Measurements from ENCODE around the gene TTF1. TPM values are rescaled to one million over a fixed set of nuclear protein-coding genes. Genes with fewer than 3 reads are reported as not detected.
"Not testable (repeated sequence)": the region's sequence is repeated elsewhere in the genome, so short reads cannot be mapped to it uniquely, and the experiment has no call there.

The TTF1 gene
- total RNA-seq, 2 experiments from 2014 or later, result 32.3 to 35.1 TPM

- peak overlapping the region; percentile 72 for H3K27ac Mint-ChIP-seq
- CTCF ChIA-PET, result interaction anchor here (1.1 to 1.4 kb wide), 3 partner anchors 29 to 115 kb away, joined by 3 to 4 read pairs (median 4); no protein-coding TSS in a partner anchor
- DNase-seq, result no peak
Measured at GRCh38 chr9:132384376-132384775, 22.3 kb downstream of the TTF1 start.

GRCh38 chr9:132383462-132383883 is 23.2 kb downstream of the TTF1 start:
- ATAC-seq (no peak), DNase-seq (no peak)
- Mint-ChIP-seq H3K9me3 (ENCODE audit: insufficient read depth) (no peaks in the 10 kb centered on the region), H3K36me3 (ENCODE audit: low read depth) (peaks cover 70% of the 10 kb centered on the region), H3K4me3 (no peak overlapping the region), H3K27ac (peak overlapping the region; percentile 70), H3K4me1 (ENCODE audit: low read depth) (peaks cover 37% of the 10 kb centered on the region), H3K27me3 (ENCODE audit: low read depth) (no peaks in the 10 kb centered on the region)
- ChIA-PET CTCF (interaction anchor here (1.1 to 1.4 kb wide), 2 partner anchors 30 to 33 kb away, joined by 3 to 4 read pairs; no protein-coding TSS in a partner anchor), POLR2A (interaction anchor here (0.5 to 1.5 kb wide), 5 partner anchors 21 to 993 kb away, joined by 3 to 8 read pairs (median 5); partner anchors contain the start of gene SETX)

More at GRCh38 chr9:132384376-132384775, 22.3 kb downstream of the TTF1 start:
- Mint-ChIP-seq H3K4me3 (no peak overlapping the region), H3K27me3 (ENCODE audit: low read depth) (no peaks in the 10 kb centered on the region), H3K4me1 (ENCODE audit: low read depth) (peaks cover 37% of the 10 kb centered on the region), H3K9me3 (ENCODE audit: insufficient read depth) (no peaks in the 10 kb centered on the region), H3K36me3 (ENCODE audit: low read depth) (peaks cover 73% of the 10 kb centered on the region)
- POLR2A ChIA-PET, result interaction anchor here (0.9 to 1.5 kb wide), 3 partner anchors 20 to 33 kb away, joined by 3 to 8 read pairs (median 5); partner anchors contain the start of gene SETX
- peak; percentile 59 for ATAC-seq

GRCh38 chr9:132381966-132382541 is 24.6 kb downstream of the TTF1 start:
- DNase-seq, result no peak
- Mint-ChIP-seq H3K9me3 (ENCODE audit: insufficient read depth) (no peaks in the 10 kb centered on the region), H3K27ac (peak overlapping the region; percentile 74), H3K4me1 (ENCODE audit: low read depth) (peaks cover 37% of the 10 kb centered on the region), H3K27me3 (ENCODE audit: low read depth) (no peaks in the 10 kb centered on the region), H3K36me3 (ENCODE audit: low read depth) (peaks cover 60% of the 10 kb centered on the region), H3K4me3 (no peak overlapping the region)
- ChIA-PET POLR2A (interaction anchor here (0.6 to 1.6 kb wide), 3 partner anchors 23 to 29 kb away, joined by 3 to 9 read pairs (median 3); partner anchors contain the start of gene SETX), CTCF (no interaction called here)
- ATAC-seq, result peak; percentile 41

- Mint-ChIP-seq H3K36me3 (ENCODE audit: low read depth) (peaks cover 37% of the 10 kb centered on the region), H3K4me1 (ENCODE audit: low read depth) (peaks cover 27% of the 10 kb centered on the region)
- CTCF ChIA-PET; H3K27ac Mint-ChIP-seq; DNase-seq; ATAC-seq; H3K27me3 Mint-ChIP-seq (ENCODE audit: low read depth); POLR2A ChIA-PET; H3K4me3 Mint-ChIP-seq; H3K9me3 Mint-ChIP-seq (ENCODE audit: insufficient read depth): not testable (repeated sequence)
Measured at GRCh38 chr9:132378416-132378815, 28.2 kb downstream of the TTF1 start.

- Mint-ChIP-seq H3K36me3 (ENCODE audit: low read depth) (peaks cover 34% of the 10 kb centered on the region), H3K4me1 (ENCODE audit: low read depth) (peaks cover 28% of the 10 kb centered on the region)
- CTCF ChIA-PET; ATAC-seq; POLR2A ChIA-PET; H3K27me3 Mint-ChIP-seq (ENCODE audit: low read depth); H3K27ac Mint-ChIP-seq; H3K9me3 Mint-ChIP-seq (ENCODE audit: insufficient read depth); DNase-seq; H3K4me3 Mint-ChIP-seq: not testable (repeated sequence)
Measured at GRCh38 chr9:132377769-132378168, 28.9 kb downstream of the TTF1 start.

GRCh38 chr9:132372177-132373095 is 34.2 kb downstream of the TTF1 start:
- no peaks in the 10 kb centered on the region for H3K27me3 Mint-ChIP-seq (ENCODE audit: low read depth)
- peak; percentile 70 for ATAC-seq

GRCh38 chr9:132370592-132370991 is 36.0 kb downstream of the TTF1 start:
- peaks cover 10% of the 10 kb centered on the region for H3K36me3 Mint-ChIP-seq (ENCODE audit: low read depth)
- DNase-seq (no peak), ATAC-seq (no peak)
- ChIA-PET POLR2A (no interaction called here), CTCF (no interaction called here)
- no peaks in the 10 kb centered on the region for H3K9me3 Mint-ChIP-seq (ENCODE audit: insufficient read depth)
- H3K27me3 Mint-ChIP-seq (ENCODE audit: low read depth), result no peaks in the 10 kb centered on the region
- peaks cover 23% of the 10 kb centered on the region for H3K4me1 Mint-ChIP-seq (ENCODE audit: low read depth)
- H3K27ac Mint-ChIP-seq, result no peak overlapping the region
- no peak overlapping the region for H3K4me3 Mint-ChIP-seq

More at GRCh38 chr9:132372177-132373095, 34.2 kb downstream of the TTF1 start:
- Mint-ChIP-seq H3K4me3 (no peak overlapping the region), H3K27ac (peak overlapping the region; percentile 84), H3K36me3 (ENCODE audit: low read depth) (peaks cover 18% of the 10 kb centered on the region), H3K9me3 (ENCODE audit: insufficient read depth) (no peaks in the 10 kb centered on the region), H3K4me1 (ENCODE audit: low read depth) (peaks cover 23% of the 10 kb centered on the region)
- no peak for DNase-seq
- CTCF ChIA-PET, result interaction anchor here (1.0 to 1.3 kb wide), 3 partner anchors 13 to 18 kb away, joined by 3 to 4 read pairs (median 3); no protein-coding TSS in a partner anchor
- POLR2A ChIA-PET, result interaction anchor here (0.8 to 1.1 kb wide), 4 partner anchors 14 to 33 kb away, joined by 3 to 4 read pairs (median 3); partner anchors contain the start of gene SETX

GRCh38 chr9:132369421-132369820 is 37.2 kb downstream of the TTF1 start:
- Mint-ChIP-seq H3K9me3 (ENCODE audit: insufficient read depth) (no peaks in the 10 kb centered on the region), H3K27me3 (ENCODE audit: low read depth) (no peaks in the 10 kb centered on the region), H3K4me3 (no peak overlapping the region), H3K36me3 (ENCODE audit: low read depth) (peaks cover 5% of the 10 kb centered on the region), H3K27ac (no peak overlapping the region), H3K4me1 (ENCODE audit: low read depth) (peaks cover 18% of the 10 kb centered on the region)
- ChIA-PET POLR2A (no interaction called here), CTCF (no interaction called here)
- DNase-seq, result no peak
- ATAC-seq, result no peak

GRCh38 chr9:132367613-132368313 is 38.9 kb downstream of the TTF1 start:
- Mint-ChIP-seq H3K9me3 (ENCODE audit: insufficient read depth) (no peaks in the 10 kb centered on the region), H3K4me3 (no peak overlapping the region), H3K4me1 (ENCODE audit: low read depth) (peaks cover 7% of the 10 kb centered on the region), H3K27ac (no peak overlapping the region), H3K27me3 (ENCODE audit: low read depth) (no peaks in the 10 kb centered on the region), H3K36me3 (ENCODE audit: low read depth) (peaks cover 3% of the 10 kb centered on the region)
- no peak for ATAC-seq
- DNase-seq, result no peak
- CTCF ChIA-PET, result no interaction called here
- POLR2A ChIA-PET, result no interaction called here

- Mint-ChIP-seq H3K36me3 (ENCODE audit: low read depth) (no peaks in the 10 kb centered on the region), H3K4me3 (no peak overlapping the region), H3K27ac (no peak overlapping the region), H3K4me1 (ENCODE audit: low read depth) (no peaks in the 10 kb centered on the region), H3K27me3 (ENCODE audit: low read depth) (no peaks in the 10 kb centered on the region), H3K9me3 (ENCODE audit: insufficient read depth) (no peaks in the 10 kb centered on the region)
- POLR2A ChIA-PET, result no interaction called here
- DNase-seq, result no peak
- no peak for ATAC-seq
- CTCF ChIA-PET, result no interaction called here
Measured at GRCh38 chr9:132366481-132366880, 40.2 kb downstream of the TTF1 start.

GRCh38 chr9:132365986-132366385 is 40.7 kb downstream of the TTF1 start:
- CTCF ChIA-PET, result no interaction called here
- H3K27me3 Mint-ChIP-seq (ENCODE audit: low read depth), result no peaks in the 10 kb centered on the region

More at GRCh38 chr9:132365986-132366385, 40.7 kb downstream of the TTF1 start:
- Mint-ChIP-seq H3K4me3 (no peak overlapping the region), H3K9me3 (ENCODE audit: insufficient read depth) (no peaks in the 10 kb centered on the region), H3K36me3 (ENCODE audit: low read depth) (no peaks in the 10 kb centered on the region), H3K27ac (no peak overlapping the region), H3K4me1 (ENCODE audit: low read depth) (no peaks in the 10 kb centered on the region)
- no peak for ATAC-seq
- POLR2A ChIA-PET, result interaction anchor here (0.7 kb wide), 1 partner anchor 9 kb away, joined by 3 read pairs; no protein-coding TSS in a partner anchor
- no peak for DNase-seq
